ENCODE results near the gene RUNX3.
"Not testable (repeated sequence)": the region's sequence is repeated elsewhere in the genome, so short reads cannot be mapped to it uniquely, and the experiment has no call there.

Gene RUNX3

DNA sequence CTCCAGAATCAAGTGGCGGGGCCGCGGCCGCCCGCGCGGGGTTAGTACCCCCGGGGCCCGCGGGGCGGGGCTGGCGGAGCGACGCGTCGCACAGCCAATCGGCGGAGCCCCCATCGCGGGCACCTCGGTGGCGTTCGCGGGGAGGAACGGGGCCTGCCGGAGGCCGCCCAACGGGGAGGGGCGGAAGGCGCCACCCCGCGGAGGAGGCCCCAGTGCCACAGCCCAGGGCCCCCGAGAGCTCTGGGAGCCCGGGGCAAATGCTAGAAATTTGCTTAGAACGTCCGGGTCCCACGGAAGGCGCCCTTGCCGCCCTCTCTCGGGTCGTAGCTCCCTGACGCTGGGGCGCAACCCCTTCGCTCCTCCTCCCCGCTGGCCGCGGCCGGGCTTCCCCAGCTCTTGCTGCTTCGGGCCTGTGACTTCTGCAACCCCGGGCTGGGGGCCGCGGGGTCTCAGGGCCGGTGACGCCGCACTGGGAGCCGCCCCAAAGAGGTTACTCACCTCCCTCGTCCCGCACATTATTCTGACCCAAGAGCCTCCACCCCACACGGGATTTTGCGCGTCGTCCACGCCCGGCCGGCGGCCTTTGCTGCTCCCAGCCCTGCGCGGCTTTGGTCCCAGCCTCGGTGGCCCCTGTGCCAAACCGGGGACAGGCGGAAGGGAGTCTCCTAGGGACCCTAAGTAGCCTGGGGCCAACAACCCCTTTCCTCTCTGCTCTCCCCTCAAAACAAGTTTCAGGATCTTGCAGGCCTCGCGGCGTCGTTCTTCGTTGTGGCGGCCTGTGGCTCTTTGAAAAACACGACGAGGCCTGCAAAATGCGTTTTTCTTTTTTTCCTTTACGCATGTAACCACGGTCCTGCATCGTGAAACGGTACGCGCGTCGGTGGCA is at the start of gene RUNX3:
TSS of gene RUNX3 (minus strand) at position 17 of the 886 bp plus-strand sequence. CDS start 408 bp downstream, outside the sequence.
- DNase-seq: peak; percentile 77

DNA sequence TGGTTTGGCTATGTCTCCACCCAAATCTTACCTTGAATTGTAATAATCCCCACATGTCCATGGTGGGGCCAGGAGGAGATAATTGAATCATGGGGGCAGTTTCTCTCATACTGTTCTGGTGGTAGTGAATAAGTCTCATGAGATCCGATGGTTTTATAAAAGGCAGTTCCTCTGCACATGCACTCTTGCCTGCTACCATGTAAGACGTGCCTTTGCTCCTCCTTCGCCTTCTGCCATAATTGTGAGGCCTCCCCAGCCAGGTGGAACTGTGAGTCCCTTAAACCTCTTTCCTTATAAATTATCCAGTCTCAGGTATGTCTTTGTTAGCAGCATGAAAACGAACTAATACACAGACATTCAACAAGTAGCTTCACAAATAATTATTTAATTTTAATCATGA is 49.2 kb upstream of the RUNX3 start:
- not testable (repeated sequence) for DNase-seq

DNA sequence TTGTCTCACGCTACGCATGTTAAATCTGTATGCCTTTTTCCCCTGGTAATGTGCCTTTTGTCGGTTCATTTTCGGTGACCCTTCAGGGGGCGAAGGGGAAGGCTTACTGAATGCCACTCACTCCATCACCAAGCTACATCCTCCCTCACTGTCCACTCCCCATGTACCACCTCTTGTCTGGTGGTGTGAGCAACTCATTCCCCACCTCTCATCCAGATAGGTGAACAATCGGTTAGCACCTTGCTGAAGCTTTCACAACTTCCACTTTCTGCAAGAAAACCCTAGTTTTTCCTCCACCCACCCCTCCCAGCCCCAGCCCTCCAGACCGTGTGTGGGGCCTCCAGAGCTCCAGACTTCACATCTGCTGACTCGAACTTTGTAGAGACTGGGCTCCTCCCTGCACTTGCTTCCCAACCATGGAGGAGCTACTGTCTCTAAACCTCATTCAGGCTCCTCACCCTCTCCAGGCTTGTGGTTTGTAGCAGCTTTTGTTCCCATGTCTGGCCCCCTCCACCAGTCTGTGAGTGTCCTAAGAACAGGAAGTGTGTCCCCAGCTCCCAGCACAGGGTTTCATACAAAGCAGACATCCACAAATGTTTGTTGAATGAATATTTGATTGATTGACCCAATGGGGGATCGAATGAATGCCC is 48.4 kb upstream of the RUNX3 start:
- peak; percentile 24 for DNase-seq

DNA sequence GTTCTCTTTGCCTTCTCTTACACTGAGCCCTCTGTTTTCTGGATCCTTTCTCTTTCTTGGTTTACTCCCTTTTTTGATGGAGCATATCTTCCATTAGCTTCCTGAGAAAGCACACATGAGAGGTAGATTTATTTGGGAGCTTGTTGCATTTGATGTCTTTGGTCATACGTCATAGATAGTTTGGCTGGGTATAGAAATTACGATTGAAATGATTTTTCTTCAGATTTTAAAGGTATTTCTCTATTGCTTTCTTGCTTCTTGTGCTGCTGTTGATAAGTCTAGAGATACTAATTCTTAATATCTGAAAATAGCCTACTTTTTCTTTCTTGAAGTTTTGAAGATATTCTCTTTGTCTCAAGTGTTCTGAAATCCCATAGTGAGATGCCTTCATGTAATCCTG is 45.3 kb upstream of the RUNX3 start:
- DNase-seq: no peak

DNA sequence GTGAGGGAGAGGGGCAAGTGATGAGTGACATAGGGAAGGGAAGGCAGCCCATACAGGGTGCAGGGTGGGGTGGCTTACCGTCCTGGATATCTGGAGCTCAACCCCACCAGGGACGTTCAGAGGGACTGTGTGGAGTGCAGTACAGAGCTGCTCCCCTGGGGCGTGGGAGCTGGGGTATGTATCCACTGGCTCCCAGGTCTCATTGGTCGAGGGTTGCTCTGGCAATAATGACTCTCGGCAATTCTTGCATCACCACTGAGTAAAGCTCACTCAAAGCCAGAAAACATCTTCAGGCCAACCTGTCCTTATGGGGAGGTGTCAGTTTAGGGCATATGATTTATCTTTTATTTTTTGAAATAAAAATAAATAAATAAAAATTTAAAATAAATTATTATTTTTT is 43.2 kb upstream of the RUNX3 start:
- no peak for DNase-seq

DNA sequence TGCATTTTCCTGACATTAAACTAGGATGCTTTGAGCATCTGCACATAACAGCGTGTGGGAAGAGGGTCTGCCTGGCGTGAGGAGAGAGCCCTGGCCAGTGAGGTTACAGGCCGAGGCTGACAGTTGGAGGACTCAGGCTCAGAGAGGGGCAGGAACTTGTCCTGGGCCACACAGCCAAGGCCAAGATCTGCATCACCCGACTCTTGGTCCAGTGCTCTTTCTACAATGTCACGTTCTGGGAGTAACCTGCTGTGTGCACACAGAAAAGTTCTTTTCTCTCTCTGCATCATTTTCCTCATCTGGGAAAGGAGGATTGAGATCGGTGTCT is 42.8 kb upstream of the RUNX3 start:
- no peak for DNase-seq

DNA sequence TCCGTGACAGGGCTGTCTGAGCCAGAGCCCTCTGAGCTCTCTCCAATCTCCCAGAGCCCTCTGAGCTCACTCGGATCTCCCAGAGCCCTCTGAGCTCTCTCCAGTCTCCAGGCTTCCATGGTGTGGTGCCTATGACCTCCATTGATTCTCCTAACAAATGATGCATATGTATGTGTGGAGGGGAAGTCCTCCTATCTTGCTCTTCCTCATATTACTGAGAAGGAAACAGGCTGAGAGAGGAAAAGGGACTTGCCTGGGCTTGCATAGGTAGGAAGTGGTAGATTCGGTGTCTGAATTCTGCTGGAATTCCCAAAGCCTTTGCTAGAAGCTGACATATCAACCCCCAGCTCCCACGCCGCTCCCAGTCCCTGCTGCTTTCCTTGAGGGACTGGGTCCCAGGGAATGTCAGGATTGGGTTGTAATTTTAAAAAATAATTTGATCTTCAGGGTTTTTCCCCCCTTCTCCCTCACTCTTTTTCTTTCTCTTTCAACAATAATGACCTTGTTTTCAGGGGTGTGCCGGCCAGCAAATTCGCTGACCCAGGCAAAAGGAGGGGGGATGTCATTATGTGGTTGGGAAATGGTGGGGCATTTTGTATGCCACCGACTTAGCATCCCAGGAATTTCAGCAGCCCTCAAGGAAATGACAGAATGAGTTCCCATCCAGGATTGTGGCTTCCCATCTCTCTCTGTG is 42.3 kb upstream of the RUNX3 start:
- no peak for DNase-seq

DNA sequence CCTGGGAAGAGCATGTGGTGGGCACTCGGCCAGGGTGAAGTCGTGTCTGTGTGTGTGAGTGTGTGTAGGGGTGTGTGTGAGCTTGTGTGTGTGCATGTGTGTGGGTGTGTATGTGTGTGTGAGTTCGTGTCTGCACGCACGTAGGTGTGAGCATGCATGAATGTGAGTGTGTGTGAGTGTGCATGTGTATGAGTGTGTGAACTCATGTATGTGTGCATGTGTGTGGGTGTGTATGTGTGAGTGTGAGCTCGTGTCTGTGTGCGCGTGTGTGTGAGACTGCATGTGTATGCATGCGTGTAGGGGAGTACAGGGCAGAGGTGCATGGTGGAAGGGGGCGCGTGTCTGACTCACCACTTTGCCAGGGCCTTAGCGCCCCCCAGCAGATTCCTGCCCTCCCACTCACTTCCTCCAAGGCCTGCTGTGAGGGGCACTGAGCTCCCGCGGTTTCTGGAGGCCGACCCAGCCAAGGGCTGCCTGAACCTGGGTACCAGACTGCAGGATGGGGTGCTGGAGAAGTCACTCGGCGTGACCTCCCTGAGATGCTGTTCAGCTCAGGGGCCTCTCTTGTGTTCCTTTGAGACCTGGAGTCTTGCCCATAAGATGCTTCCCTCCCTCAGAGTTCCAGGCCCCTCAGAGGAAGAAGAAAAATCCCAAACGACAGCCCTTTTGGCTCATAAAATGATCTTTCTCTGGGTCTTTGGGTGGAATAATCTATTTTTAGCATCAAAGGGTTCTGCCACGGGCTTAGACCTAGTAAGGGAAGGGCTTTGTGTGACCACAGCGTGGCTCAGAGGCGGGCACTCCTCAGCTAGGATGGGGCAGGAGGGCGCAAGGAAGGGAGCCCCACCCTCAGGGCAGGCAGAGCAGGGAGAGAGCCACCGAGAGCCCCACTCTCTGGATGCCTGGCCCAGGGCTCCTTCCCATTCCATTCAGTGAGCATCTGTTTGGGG is 41.1 kb upstream of the RUNX3 start:
- peak; percentile 29 for DNase-seq

DNA sequence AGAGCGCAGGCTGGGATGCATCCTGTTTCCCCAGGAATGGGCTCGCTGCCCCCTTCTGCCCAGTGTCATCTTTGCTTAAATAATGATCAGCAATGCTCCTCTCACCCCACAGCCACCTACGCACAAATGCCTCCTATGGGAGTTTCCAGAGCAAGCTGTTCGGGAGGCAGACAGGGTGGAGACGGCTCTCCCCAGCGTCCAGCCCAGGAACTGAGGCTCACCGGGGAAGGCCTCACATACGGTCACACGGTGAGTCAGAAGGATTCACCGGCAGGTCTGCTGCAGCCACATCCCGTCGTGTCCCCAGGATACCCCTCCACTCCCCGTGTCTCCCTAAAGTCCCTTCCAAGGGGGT is 40.3 kb upstream of the RUNX3 start:
- no peak for DNase-seq

DNA sequence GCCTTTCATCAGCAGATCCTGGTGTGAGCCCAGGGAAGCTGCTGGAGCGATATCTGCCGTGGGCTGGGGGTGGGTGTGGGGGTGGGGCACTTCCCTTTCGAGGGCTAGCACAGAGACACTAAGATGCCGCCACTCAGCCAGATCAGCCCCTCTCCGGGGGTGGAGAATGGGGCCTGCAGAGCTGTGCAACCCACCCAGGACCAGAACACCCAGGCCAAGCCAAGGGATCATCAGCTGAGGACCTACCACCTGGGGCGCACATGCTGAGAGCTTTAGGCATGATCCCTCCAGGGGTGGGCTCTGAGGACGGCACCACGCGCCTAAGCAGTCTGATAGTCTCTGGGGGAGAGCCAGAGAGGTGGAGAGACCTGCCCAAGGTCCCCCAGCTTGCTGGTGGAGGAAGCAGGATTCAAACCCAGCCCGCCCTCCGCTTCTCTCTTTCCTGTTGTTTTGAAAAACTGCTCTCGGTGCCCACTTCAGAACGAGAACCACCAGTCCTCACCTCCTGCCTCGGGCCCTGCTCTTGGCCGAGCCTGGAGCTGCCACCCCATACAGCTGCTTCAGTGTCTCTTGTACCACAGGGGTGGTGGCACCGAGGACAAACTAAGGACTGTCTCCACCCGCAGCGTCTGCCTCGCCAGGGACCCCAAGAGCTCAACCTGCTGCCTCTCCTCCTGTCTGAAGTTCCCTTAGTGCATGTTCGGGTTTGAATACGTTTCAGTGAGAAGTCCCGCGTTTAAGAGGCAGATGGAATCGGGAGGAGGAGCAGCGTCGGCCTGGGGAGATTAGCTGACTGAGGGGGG is 39.7 kb upstream of the RUNX3 start:
- no peak for DNase-seq

DNA sequence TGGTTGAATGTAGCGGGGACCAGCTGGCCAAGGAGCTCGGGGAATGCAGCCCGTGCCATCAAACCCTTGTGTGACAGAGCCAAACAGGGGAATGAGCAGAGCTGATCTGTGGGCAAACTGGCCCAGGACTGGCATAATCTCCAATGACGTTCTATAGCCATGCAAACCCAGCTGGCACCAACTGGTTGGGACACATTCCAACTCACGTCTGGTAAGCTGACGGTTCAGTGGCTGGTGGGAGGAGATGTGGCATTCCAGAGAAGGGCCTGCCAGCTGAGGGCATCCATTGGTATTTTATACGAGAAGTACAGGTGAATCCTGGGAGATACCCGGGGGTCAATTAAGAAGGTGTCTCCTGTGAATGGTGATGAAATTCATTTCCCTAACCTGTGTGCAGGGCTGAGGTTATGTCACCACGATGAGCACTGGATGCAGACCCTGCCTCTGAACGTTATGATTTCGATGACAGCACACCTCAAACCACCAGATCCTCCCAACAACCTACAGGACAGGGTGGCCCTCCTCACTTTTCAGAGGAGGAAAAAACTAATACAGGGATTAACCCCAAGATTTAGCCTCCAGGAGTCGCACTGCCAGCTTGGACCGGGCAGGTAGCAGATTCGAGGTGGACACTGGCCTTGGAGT is 39.0 kb upstream of the RUNX3 start:
- no peak for DNase-seq

DNA sequence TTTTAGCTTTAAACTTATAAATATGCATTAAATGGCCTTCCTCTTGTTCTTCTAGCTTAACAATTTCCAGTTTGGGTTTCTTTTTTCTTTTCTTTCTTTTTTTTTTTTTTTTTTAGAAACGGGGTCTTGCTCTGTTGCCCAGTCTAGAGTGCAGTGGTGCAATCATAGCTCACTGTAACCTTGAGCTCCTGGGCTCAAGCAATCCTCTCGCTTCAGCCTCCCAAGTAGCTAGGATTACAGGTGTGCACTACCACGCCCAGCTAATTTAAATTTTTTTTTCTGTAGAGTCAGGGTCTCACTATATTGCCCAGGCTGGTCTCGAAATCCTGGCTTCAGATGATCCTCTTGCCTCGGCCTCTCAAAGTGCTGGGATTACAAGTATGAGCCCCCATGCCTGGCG is 37.9 kb upstream of the RUNX3 start:
- no peak for DNase-seq

DNA sequence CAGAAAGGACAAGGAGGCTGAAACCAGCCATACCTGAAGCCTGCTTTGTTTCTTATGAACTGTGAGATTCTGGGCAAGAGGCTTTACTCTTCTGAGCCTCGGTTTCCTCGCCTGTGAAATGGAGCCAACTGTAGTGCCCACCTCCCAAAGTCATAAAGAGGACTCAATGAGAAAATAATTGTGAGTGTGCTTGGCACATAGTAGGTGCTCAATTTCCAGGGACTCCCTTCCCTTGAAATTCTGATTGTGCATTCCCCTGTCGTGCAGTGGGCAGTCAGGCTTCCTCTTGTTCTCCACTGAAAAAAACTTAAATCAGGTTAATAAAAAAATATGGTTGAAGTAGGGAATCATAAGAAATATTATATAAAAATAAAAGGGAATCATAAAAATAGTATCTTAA is 37.5 kb upstream of the RUNX3 start:
- DNase-seq: no peak

DNA sequence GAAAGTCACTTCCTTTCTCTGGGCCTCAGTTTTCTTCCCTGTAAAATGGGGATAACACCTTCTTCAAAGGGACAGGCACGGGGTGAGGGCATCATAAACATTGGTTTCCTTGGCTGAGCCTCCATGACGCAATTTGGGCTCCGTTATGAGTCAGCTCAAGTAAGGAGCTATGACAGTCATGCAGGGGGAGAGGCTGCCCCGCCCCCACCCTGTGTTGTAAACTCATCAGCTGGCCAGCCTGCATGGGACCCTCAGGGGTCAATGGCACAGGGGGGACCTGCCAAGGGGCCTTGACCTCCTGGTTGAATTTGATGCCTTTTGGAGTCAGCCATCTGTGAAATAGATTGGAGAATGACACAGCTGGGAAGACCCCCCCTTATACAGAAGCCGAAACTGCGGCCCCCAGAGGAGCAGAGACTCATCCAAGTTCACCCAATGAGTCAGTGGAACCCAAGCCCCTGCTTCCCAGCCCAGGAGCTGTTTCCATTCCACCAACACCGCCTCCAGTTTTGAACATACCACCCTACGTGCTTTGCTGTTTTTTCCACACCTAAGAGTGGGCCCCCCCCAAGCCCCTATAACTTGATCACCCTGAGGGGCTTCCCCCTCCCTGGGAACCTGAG is 36.8 kb upstream of the RUNX3 start:
- no peak for DNase-seq

DNA sequence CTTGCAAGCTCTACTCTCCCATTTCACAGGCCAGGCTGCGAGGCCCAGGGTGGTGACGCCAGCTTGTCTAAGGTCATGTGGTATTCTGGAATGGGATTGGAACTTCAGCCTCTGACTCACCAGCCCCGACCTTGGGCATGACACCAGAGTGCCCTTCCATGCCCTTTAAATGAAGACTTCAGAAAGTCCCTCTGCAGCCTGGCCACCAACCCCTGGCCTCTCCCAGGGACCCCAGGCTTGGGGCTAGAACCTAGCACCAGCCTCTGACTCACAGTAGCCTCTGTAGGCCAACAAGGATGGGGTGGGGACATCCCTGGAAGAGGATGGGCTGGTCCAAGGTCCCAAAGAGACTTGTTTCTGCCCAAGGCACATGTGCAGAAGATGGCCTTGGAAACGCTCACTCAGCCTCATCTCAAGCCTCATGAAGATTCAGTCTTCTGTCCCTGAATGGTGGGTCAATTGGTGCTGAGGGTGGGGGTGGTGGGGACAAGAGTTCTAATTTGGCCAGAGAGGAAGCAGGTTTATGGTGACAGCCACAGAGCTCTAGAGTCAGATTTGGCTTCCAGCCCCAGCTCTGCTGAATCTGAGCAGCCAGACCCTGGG is 36.1 kb upstream of the RUNX3 start:
- DNase-seq: no peak

DNA sequence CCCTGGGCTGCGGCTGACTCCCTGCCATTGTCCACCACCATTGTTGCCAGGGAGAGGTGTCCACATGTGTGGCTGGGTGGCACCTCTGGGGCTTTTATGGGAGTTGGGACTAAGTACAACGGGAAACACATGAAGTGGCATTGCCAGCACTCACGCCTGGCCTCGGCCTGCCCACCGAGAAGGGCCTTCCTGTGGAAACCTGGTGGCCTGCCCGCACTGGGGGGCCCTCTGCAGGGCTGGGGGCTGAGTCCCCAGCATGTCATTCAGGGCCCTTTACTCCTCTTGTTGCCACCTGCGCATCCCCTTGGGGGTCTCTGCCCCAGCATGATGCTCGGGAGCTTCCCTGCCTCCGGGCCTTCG is 35.5 kb upstream of the RUNX3 start:
- no peak for DNase-seq

DNA sequence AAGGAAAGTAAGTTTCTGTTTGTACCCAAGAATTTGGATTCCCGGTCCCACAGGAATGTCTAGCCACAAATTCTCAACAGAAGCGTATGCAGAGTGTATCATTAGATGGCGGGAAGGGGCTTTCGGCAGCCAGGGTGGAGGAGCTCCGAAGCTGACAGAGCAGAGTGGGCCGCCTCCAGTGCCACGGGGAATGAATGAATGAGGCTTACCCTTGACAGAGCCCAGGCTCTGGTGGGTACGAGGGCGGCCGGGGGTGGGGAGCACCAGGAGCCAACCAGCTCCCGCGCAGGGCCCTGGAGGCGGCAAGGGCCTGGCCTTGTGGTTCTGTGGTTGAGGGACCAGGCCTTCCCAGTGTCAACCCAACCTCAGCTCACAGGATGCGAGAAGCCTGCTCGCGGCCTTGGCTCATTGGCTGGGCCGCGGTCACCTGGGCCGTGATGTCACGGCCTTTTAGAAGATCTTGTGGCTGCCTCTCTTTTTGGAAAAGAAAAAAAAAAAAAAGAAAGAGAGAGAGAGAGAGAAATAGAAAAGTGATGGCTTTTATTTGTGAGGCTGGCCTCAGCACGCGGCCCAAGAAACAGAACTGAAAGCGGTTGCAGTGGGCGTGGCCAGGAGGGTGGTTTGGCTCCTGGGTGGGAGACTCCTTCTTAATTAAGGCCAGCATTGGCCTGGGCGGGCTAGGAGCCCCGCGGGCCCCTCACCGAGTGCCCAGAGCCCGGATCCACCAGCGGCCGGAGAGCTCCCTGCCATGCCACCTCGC is 34.9 kb upstream of the RUNX3 start:
- DNase-seq: peak; percentile 99

DNA sequence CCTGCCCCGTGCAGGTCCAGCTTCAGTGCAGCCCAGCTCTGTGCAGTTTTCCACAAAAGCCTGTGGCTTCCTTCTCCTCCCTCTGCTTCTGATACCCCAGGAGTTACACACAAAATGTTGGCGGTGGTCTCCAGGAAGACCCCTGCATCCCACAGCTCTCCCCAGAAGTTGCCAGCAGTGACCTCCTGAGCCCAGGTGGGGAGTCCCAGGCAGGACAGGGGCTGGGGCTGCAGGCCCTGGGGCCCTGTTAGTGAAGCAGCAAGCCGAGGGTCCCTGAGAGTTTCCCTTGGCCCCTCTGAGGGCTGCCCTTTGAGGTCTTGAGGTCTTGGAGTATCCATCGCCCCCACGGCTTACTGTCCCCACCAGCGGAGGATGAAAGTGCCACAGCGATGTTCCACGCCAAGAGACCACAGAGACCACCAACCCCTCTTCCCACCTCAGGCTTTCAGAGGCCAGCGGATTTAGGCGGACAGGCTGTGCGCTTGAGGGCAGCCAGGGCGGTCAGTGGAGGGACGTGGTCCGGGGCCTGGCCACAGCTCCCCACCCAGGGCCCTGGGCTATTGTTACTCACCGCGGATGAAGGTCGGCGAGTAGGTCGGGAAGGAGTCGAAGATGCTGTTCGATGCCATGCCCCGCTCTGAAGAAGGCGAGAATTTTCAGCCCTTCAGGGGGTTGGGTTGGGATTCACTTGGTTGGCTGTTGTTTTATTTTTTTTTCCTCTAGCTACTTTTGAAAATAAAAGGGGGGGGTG is 34.0 kb upstream of the RUNX3 start:
- no peak for DNase-seq

Data from GDM1 (cell line).